K562 (cell line): ENCODE results near the gene C18orf63. TPM values are rescaled to one million over a fixed set of nuclear protein-coding genes. Genes with fewer than 3 reads are reported as not detected.
A peak's percentile ranks its signal among the peaks of the same experiment; 100 is the strongest.

Source experiments
- ATAC-seq: fragments of 200-7000 bp; cut with Tn5 transposase; 3 replicates; pipeline ENCODE4 v1.9.1; 2020; ENCODE audit warnings: moderate library complexity
- BruUV-seq: library from RNA; stranded (reverse); fragments of 400-500 nt; replicated peaks from 2 replicates; lab custom pipeline; 2021; lab: Mats Ljungman, UMichigan
- CTCF ChIA-PET: fragments of 300-600 bp; formaldehyde crosslinking; extraction: SDS; loops from one replicate; lab custom pipeline; 2021; ENCODE audit warnings: low intra/inter-chr PET ratio; lab: Yijun Ruan, JAX
- POLR2A ChIA-PET: fragments of 300-600, 350-650 bp; sonication (Branson Sonifier 250); formaldehyde crosslinking; extraction: SDS; loops from one replicate; lab custom pipeline; 2021; ENCODE audit warnings: antibody characterized with exemption, inconsistent platforms; lab: Yijun Ruan, JAX
- DNase-seq, 4 experiments: peaks; one replicate each; pipeline versions ENCODE4 v3.0.0 to v3.0.0-alpha.2; 2011 to 2018; ENCODE audit warnings: low spot score in 3 of 4, mixed read lengths in 3 of 4; ENCODE audit errors: extremely low read depth in 1 of 4
- FAIRE-seq: peaks from 2 replicates; lab custom pipeline; 2011; peaks lifted over from hg19 to GRCh38; lab: Jason Lieb, UNC
- H2AFZ ChIP-seq: 2 replicates; pipeline ENCODE4 v1.6.0; 2011; ENCODE audit warnings: low read depth, low read length, control low read depth, inconsistent platforms
- H3K27ac ChIP-seq: fragments of 200-600 bp; 3 replicates; pipeline ENCODE4 v1.8.0; 2011; ENCODE audit warnings: low read depth, mild to moderate bottlenecking, control low read depth, inconsistent platforms, low read length, moderate library complexity, mixed read lengths; ENCODE audit errors: extremely low read depth
- H3K27me3 ChIP-seq, 2 experiments: fragments of 300-600 bp in 1 of 2; 2 replicates in 1 of 2; 3 replicates in 1 of 2; pipeline versions ENCODE4 v1.6.0 to v1.8.0; 2011; ENCODE audit warnings: inconsistent platforms in 2 of 2, low read length in 2 of 2, mild to moderate bottlenecking in 1 of 2, mixed read lengths in 1 of 2, moderate library complexity in 1 of 2; ENCODE audit not compliant: control insufficient read depth in 2 of 2, insufficient read depth in 2 of 2
- H3K36me3 ChIP-seq: fragments of 300-600 bp; 3 replicates; pipeline ENCODE4 v1.8.0; 2011; ENCODE audit warnings: mild to moderate bottlenecking, low read length, inconsistent platforms; ENCODE audit not compliant: control insufficient read depth, insufficient read depth
- H3K4me1 ChIP-seq, 2 experiments: fragments of 200-600 bp in 1 of 2; replicated peaks in 1 of 2; 2 replicates in 1 of 2; 3 replicates in 1 of 2; pipeline versions ENCODE4 v1.5.1 to v1.8.0; 2011; ENCODE audit warnings: inconsistent platforms in 2 of 2, low read length in 2 of 2, mild to moderate bottlenecking in 1 of 2, mixed read lengths in 1 of 2, moderate library complexity in 1 of 2; ENCODE audit not compliant: control insufficient read depth in 2 of 2, insufficient read depth in 2 of 2
- H3K4me2 ChIP-seq: 2 replicates; pipeline ENCODE4 v1.6.1; 2011; ENCODE audit warnings: low read length, control low read depth, inconsistent platforms, mixed read lengths; ENCODE audit not compliant: insufficient read depth
- H3K4me3 ChIP-seq: fragments of 200-600 bp; sonication (generic), shearing (Covaris generic); 2 replicates; pipeline ENCODE4 v1.5.1; 2016; ENCODE audit warnings: control low read depth, inconsistent platforms
- H3K79me2 ChIP-seq: fragments of 200-600 bp; 3 replicates; pipeline ENCODE4 v1.8.0; 2011; ENCODE audit warnings: low read length, inconsistent platforms; ENCODE audit not compliant: control insufficient read depth, insufficient read depth
- H3K9ac ChIP-seq, 2 experiments: 2 replicates each; pipeline versions ENCODE4 v1.6.0 to v1.6.1; 2011; ENCODE audit warnings: low read depth in 2 of 2, low read length in 2 of 2, control low read depth in 1 of 2, inconsistent platforms in 1 of 2, mild to moderate bottlenecking in 1 of 2, mixed read lengths in 1 of 2; ENCODE audit not compliant: insufficient read depth in 1 of 2
- H3K9me1 ChIP-seq: one replicate; pipeline ENCODE4 v1.6.0; 2011; ENCODE audit warnings: inconsistent platforms, mild to moderate bottlenecking, low read length, moderate library complexity; ENCODE audit not compliant: control insufficient read depth, insufficient read depth
- H3K9me3 ChIP-seq: replicated peaks from 2 replicates; pipeline ENCODE4 v1.5.1; 2011; ENCODE audit warnings: low read depth, low read length, inconsistent platforms; ENCODE audit not compliant: control insufficient read depth, insufficient read depth
- H4K20me1 ChIP-seq: replicated peaks from 2 replicates; pipeline ENCODE4 v1.6.1; 2011; ENCODE audit warnings: low read length, inconsistent platforms, mixed read lengths; ENCODE audit not compliant: control insufficient read depth, insufficient read depth
- ATF4 ChIP-seq: fragments of 450-650 bp; formaldehyde crosslinking; IDR thresholded peaks from 2 replicates; pipeline ENCODE4 v1.4.0; 2022; ENCODE audit warnings: mild to moderate bottlenecking, moderate library complexity
- MYNN ChIP-seq, 2 experiments: sonication (generic); formaldehyde crosslinking in 1 of 2; IDR thresholded peaks; 2 replicates each; pipeline versions ENCODE4 v1.5.0 to v1.6.1; 2016 to 2020; ENCODE audit warnings: antibody characterized with exemption in 1 of 2, missing genetic modification reagents in 1 of 2
- NCOR1 ChIP-seq: fragments of 450-650 bp; IDR thresholded peaks from 2 replicates; pipeline ENCODE4 v1.6.1; 2016; ENCODE audit warnings: mild to moderate bottlenecking, moderate library complexity
- PURB ChIP-seq: sonication (generic); formaldehyde crosslinking; IDR thresholded peaks from 2 replicates; pipeline ENCODE4 v1.9.0; 2021; ENCODE audit warnings: low read depth, mild to moderate bottlenecking, missing genetic modification reagents
- RAD21 ChIP-seq, 2 experiments: fragments of 250-450 bp in 1 of 2; fragments of 450-650 bp in 1 of 2; sonication (Bioruptor Pico) in 1 of 2; formaldehyde crosslinking in 1 of 2; IDR thresholded peaks in 1 of 2; conservative IDR thresholded peaks in 1 of 2; 2 replicates each; pipeline versions ENCODE4 v1.4.0 to v1.8.0; 2020 to 2022; ENCODE audit warnings: mild to moderate bottlenecking in 2 of 2, moderate library complexity in 1 of 2
- RERE ChIP-seq: sonication (generic); formaldehyde crosslinking; IDR thresholded peaks from 2 replicates; pipeline ENCODE4 v1.8.0; 2023; ENCODE audit warnings: missing genetic modification reagents, mild to moderate bottlenecking, borderline replicate concordance
- THAP7 ChIP-seq: fragments of 250-450 bp; sonication (Bioruptor Pico); IDR thresholded peaks from 2 replicates; pipeline ENCODE4 v1.5.0; 2021
- ZBTB11 ChIP-seq, 3 experiments: fragments of 200-800 bp in 1 of 3; fragments of 250-450 bp in 1 of 3; fragments of 450-650 bp in 1 of 3; sonication (Bioruptor Pico) in 1 of 3; sonication (Bioruptor generic) in 1 of 3; formaldehyde crosslinking in 1 of 3; IDR thresholded peaks; 2 replicates each; pipeline versions ENCODE4 v1.6.1 to v1.8.0; 2016 to 2022; ENCODE audit warnings: mild to moderate bottlenecking in 2 of 3, missing genetic modification characterization in 2 of 3, missing compliant biosample characterization in 1 of 3, moderate library complexity in 1 of 3
- ZNF121 ChIP-seq: sonication (generic); formaldehyde crosslinking; conservative IDR thresholded peaks from 2 replicates; pipeline ENCODE4 v1.8.0; 2022; ENCODE audit warnings: missing genetic modification reagents
- ZNF644 ChIP-seq: fragments of 200-800 bp; sonication (Bioruptor generic); IDR thresholded peaks from 2 replicates; pipeline ENCODE4 v1.6.1; 2016; ENCODE audit warnings: low read depth, missing genetic modification characterization, missing compliant biosample characterization
- ZNF764 ChIP-seq: fragments of 250-450 bp; sonication (Bioruptor Pico); IDR thresholded peaks from 2 replicates; pipeline ENCODE4 v1.4.0; 2020; ENCODE audit warnings: low read depth, mild to moderate bottlenecking, moderate library complexity
- in situ Hi-C: fragments of 300-500 bp; cut with MboI; formaldehyde crosslinking; loops from 4 replicates; pipeline ENCODE4 v1.15.0; 2018; ENCODE audit warnings: inconsistent platforms, mixed read lengths
- intact Hi-C: fragments of 100-400 bp; cut with micrococcal nuclease; formaldehyde crosslinking; loops from 2 replicates; pipeline ENCODE4 v1.14.2; 2022
- polyA plus RNA-seq, 8 experiments: library from polyadenylated mRNA; depleted of rRNA in 4 of 8; stranded (reverse) in 5 of 8; unstranded in 3 of 8; fragments of >200 nt; fragmentation: Nextera tagmentation in 2 of 8; fragmentation: Illumina TruSeq in 1 of 8; extraction: Ambion mirVana in 2 of 8; extraction: Trizol in 1 of 8; gene quantifications; 2 replicates each; pipeline versions ENCODE4 v1.2.1 to v1.2.3, GENCODE V29; 2011 to 2014; ENCODE audit warnings: inconsistent platforms in 1 of 8, missing spikeins in 1 of 8
- total RNA-seq, 7 experiments: library from RNA; depleted of rRNA in 6 of 7; stranded (reverse); fragments of >200 nt in 6 of 7; fragmentation: Illumina TruSeq in 2 of 7; extraction: Trizol in 2 of 7; gene quantifications; 2 replicates each; pipeline versions ENCODE4 v1.2.1 to v1.2.3, GENCODE V29; 2011 to 2021; ENCODE audit warnings: low replicate concordance in 1 of 7

Gene C18orf63
- total and polyA plus RNA-seq, 9 of the 15 experiments (the other 6 are each of a cell fraction or from before 2014, with no cell fraction given), result not detected

GRCh38 chr18:74336656-74337055 is 21.0 kb downstream of the C18orf63 start:
- ATAC-seq (no peak), DNase-seq (no peak), FAIRE-seq (no peak)
- BruUV-seq, result no TSS peak
- peak overlapping the region; percentile 60; the same call in 1 of the 2 replicates for H2AFZ ChIP-seq
- intact Hi-C loops, result no loop called here
- no peaks in the 10 kb centered on the region for H3K27me3 ChIP-seq
- CTCF ChIA-PET, result no interaction called here
- H3K4me2 ChIP-seq, result no peak overlapping the region
- H3K79me2 ChIP-seq, result no peaks in the 10 kb centered on the region
- H3K9ac ChIP-seq, result no peak overlapping the region
- no peak overlapping the region for H3K27ac ChIP-seq
- no peaks in the 10 kb centered on the region for H4K20me1 ChIP-seq
- no peak overlapping the region for H3K4me3 ChIP-seq
- H3K9me3 ChIP-seq, result no peaks in the 10 kb centered on the region
- H3K4me1 ChIP-seq, result peaks cover 0 to 12% of the 10 kb centered on the region in 2 experiments; a peak in 2 of 5 replicates
- H3K9me1 ChIP-seq, result no peaks in the 10 kb centered on the region
- POLR2A ChIA-PET, result no interaction called here
- H3K36me3 ChIP-seq, result no peaks in the 10 kb centered on the region
- in situ Hi-C loops, result no loop called here
- TF ChIP-seq ZNF764 (no peak), PURB (no peak), ZNF644 (no peak), THAP7 (CRISPR knock-in tag) (no peak), ATF4 (CRISPR knock-in tag) (no peak), ZBTB11 (CRISPR knock-in tag; IDR thresholded peaks at IDR 0.05) (no peak), RERE (CRISPR knock-in tag) (no peak), NCOR1 (no peak), MYNN (IDR thresholded peaks at IDR 0.05) (no peak), MYNN (CRISPR knock-in tag; IDR thresholded peaks at IDR 0.05) (no peak), ZNF121 (CRISPR knock-in tag) (no peak), RAD21 (CRISPR knock-in tag; conservative IDR thresholded peaks at IDR 0.05 in 1 of 2, IDR thresholded peaks at IDR 0.05 in 1 of 2) (no peak)
